ENCODE data around the gene TMEM52. TPM values are rescaled to one million over a fixed set of nuclear protein-coding genes. Genes with fewer than 3 reads are reported as not detected.

TMEM52 gene
- total and polyA plus RNA-seq, 2 of the 13 experiments (the other 11 are each of a cell fraction or from before 2014, with no cell fraction given), result 13.2 to 18.7 TPM

DNA sequence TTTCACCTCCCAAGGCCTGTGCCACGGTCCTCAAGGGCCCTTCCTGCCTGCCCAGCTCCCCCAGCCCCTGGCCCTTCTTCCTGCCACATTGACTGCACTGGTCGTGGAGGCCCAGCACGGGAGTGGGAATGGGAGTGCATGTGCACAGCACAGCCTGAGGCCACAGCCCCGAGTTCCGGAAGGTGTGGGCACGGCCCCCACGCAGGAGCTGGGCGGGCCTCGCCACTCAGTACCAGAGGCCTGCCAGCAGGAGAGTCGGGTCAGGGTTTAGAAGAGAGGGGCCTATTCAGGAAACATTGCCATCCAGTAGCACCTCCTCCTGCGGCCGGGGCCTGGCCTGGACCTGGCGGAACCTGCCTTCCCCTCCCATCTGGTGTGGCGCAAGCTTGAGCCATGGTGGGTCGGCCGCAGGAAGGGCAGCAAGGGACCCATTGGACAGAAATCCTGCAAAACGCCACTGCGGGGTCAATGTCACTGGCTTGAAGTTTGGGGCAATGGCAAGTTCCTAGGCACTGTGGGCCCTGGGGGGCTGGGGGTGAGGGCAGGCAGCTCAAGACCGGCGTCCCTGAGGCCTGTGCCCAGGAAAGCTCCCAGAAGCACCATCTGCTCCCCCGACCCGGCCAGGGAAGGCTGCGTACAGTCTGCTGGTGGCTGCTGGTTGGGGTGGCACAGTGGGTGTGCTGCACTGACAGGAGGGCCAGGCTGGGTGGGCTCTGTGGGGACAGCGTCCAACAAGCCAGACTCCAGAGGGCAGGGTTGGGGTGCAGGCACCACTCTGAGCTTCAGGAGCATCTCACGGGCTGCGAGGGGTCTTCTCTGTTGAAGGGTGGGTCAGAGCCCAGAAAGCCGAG lies 1.8 kb upstream of the TMEM52 start (continued):
- TF ChIP-seq, protein P1, sequence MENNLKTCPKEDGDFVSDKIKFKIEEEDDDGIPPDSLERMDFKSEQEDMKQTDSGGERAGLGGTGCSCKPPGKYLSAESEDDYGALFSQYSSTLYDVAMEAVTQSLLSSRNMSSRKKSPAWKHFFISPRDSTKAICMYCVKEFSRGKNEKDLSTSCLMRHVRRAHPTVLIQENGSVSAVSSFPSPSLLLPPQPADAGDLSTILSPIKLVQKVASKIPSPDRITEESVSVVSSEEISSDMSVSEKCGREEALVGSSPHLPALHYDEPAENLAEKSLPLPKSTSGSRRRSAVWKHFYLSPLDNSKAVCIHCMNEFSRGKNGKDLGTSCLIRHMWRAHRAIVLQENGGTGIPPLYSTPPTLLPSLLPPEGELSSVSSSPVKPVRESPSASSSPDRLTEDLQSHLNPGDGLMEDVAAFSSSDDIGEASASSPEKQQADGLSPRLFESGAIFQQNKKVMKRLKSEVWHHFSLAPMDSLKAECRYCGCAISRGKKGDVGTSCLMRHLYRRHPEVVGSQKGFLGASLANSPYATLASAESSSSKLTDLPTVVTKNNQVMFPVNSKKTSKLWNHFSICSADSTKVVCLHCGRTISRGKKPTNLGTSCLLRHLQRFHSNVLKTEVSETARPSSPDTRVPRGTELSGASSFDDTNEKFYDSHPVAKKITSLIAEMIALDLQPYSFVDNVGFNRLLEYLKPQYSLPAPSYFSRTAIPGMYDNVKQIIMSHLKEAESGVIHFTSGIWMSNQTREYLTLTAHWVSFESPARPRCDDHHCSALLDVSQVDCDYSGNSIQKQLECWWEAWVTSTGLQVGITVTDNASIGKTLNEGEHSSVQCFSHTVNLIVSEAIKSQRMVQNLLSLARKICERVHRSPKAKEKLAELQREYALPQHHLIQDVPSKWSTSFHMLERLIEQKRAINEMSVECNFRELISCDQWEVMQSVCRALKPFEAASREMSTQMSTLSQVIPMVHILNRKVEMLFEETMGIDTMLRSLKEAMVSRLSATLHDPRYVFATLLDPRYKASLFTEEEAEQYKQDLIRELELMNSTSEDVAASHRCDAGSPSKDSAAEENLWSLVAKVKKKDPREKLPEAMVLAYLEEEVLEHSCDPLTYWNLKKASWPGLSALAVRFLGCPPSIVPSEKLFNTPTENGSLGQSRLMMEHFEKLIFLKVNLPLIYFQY (CRISPR knock-in tag; IDR thresholded peaks at IDR 0.05; ENCODE audit: borderline replicate concordance), result peak; percentile 59; the same call in 1 of the 2 replicates
- TF ChIP-seq, protein P2, sequence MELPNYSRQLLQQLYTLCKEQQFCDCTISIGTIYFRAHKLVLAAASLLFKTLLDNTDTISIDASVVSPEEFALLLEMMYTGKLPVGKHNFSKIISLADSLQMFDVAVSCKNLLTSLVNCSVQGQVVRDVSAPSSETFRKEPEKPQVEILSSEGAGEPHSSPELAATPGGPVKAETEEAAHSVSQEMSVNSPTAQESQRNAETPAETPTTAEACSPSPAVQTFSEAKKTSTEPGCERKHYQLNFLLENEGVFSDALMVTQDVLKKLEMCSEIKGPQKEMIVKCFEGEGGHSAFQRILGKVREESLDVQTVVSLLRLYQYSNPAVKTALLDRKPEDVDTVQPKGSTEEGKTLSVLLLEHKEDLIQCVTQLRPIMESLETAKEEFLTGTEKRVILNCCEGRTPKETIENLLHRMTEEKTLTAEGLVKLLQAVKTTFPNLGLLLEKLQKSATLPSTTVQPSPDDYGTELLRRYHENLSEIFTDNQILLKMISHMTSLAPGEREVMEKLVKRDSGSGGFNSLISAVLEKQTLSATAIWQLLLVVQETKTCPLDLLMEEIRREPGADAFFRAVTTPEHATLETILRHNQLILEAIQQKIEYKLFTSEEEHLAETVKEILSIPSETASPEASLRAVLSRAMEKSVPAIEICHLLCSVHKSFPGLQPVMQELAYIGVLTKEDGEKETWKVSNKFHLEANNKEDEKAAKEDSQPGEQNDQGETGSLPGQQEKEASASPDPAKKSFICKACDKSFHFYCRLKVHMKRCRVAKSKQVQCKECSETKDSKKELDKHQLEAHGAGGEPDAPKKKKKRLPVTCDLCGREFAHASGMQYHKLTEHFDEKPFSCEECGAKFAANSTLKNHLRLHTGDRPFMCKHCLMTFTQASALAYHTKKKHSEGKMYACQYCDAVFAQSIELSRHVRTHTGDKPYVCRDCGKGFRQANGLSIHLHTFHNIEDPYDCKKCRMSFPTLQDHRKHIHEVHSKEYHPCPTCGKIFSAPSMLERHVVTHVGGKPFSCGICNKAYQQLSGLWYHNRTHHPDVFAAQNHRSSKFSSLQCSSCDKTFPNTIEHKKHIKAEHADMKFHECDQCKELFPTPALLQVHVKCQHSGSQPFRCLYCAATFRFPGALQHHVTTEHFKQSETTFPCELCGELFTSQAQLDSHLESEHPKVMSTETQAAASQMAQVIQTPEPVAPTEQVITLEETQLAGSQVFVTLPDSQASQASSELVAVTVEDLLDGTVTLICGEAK (IDR thresholded peaks at IDR 0.05), result no peak
- TF ChIP-seq, protein P2 (CRISPR knock-in tag; IDR thresholded peaks at IDR 0.05), result peak; percentile 60; the same call in 1 of the 2 replicates
- TF ChIP-seq CHD4 (IDR thresholded peaks at IDR 0.05; ENCODE audit: borderline replicate concordance, low read length) (no peak), SAP130 (CRISPR knock-in tag; IDR thresholded peaks at IDR 0.05; ENCODE audit: low read depth) (peak; percentile 56)
- TF ChIP-seq, protein P3, sequence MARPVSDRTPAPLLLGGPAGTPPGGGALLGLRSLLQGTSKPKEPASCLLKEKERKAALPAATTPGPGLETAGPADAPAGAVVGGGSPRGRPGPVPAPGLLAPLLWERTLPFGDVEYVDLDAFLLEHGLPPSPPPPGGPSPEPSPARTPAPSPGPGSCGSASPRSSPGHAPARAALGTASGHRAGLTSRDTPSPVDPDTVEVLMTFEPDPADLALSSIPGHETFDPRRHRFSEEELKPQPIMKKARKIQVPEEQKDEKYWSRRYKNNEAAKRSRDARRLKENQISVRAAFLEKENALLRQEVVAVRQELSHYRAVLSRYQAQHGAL (CRISPR knock-in tag; IDR thresholded peaks at IDR 0.05; ENCODE audit: not compliant biosample characterization), result no peak
- TF ChIP-seq, protein P4, sequence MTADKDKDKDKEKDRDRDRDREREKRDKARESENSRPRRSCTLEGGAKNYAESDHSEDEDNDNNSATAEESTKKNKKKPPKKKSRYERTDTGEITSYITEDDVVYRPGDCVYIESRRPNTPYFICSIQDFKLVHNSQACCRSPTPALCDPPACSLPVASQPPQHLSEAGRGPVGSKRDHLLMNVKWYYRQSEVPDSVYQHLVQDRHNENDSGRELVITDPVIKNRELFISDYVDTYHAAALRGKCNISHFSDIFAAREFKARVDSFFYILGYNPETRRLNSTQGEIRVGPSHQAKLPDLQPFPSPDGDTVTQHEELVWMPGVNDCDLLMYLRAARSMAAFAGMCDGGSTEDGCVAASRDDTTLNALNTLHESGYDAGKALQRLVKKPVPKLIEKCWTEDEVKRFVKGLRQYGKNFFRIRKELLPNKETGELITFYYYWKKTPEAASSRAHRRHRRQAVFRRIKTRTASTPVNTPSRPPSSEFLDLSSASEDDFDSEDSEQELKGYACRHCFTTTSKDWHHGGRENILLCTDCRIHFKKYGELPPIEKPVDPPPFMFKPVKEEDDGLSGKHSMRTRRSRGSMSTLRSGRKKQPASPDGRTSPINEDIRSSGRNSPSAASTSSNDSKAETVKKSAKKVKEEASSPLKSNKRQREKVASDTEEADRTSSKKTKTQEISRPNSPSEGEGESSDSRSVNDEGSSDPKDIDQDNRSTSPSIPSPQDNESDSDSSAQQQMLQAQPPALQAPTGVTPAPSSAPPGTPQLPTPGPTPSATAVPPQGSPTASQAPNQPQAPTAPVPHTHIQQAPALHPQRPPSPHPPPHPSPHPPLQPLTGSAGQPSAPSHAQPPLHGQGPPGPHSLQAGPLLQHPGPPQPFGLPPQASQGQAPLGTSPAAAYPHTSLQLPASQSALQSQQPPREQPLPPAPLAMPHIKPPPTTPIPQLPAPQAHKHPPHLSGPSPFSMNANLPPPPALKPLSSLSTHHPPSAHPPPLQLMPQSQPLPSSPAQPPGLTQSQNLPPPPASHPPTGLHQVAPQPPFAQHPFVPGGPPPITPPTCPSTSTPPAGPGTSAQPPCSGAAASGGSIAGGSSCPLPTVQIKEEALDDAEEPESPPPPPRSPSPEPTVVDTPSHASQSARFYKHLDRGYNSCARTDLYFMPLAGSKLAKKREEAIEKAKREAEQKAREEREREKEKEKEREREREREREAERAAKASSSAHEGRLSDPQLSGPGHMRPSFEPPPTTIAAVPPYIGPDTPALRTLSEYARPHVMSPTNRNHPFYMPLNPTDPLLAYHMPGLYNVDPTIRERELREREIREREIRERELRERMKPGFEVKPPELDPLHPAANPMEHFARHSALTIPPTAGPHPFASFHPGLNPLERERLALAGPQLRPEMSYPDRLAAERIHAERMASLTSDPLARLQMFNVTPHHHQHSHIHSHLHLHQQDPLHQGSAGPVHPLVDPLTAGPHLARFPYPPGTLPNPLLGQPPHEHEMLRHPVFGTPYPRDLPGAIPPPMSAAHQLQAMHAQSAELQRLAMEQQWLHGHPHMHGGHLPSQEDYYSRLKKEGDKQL (CRISPR knock-in tag; IDR thresholded peaks at IDR 0.05; ENCODE audit: low read depth), result 0 out of 2 replicates have a peak, but pooled peaks have one; percentile 34
